HG02678 (cell line): ENCODE data around the gene SRSF11.

ENCODE experiments used
- ATAC-seq: cut with Tn5 transposase; IDR thresholded peaks from one replicate; pipeline ENCODE4 v1.9.1; 2021; ENCODE audit warnings: mild to moderate bottlenecking, moderate library complexity; ENCODE audit not compliant: unreplicated experiment

SRSF11 gene

DNA sequence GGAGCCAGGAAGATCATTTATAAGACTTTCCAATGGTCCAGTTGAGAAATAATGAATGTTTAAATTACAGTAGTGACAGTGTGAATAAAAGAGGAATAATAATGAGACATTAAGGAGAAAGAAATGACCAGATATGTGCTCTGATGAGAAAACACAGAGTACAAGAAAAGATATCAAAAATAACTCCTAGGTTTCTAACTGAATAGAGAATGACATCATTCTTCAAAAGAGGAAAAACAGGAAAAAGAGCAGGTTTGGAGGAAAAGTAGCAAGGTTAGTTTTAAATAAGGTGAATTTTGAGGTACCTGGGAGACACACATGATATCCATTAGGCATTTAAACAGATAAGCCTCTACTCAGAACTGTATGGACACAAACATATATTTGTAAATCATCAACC is 78.3 kb downstream of the SRSF11 start:
- no peak for ATAC-seq
